Hippocampal formation (tissue), 2 donors: ENCODE measurements around the gene PAX4.

ENCODE experiments used
- DNase-seq, 2 donors: peaks; one replicate each; lab custom pipeline; 2025; lab: John Stamatoyannopoulos, UW

The PAX4 gene

GRCh38 chr7:127629268-127629854 lies 11.4 kb upstream of the PAX4 start:
- DNase-seq: no peak

- no peak for DNase-seq
Observed at GRCh38 chr7:127628445-127628844, 10.5 kb upstream of the PAX4 start.

- no peak for DNase-seq
Observed at GRCh38 chr7:127625331-127625730, 7.4 kb upstream of the PAX4 start.

- DNase-seq: no peak
Observed at GRCh38 chr7:127620406-127621233, 2.7 kb upstream of the PAX4 start.

GRCh38 chr7:127619681-127620405 lies 1.9 kb upstream of the PAX4 start:
- DNase-seq: no peak

- DNase-seq: no peak
Observed at GRCh38 chr7:127618775-127619174, 833 bp upstream of the PAX4 start.

- no peak for DNase-seq
Observed at GRCh38 chr7:127616724-127617123, 1.2 kb downstream of the PAX4 start.

GRCh38 chr7:127612263-127612662 lies 5.7 kb downstream of the PAX4 start:
- DNase-seq: no peak

GRCh38 chr7:127609297-127609696 lies 8.6 kb downstream of the PAX4 start:
- no peak for DNase-seq

GRCh38 chr7:127608446-127608845 lies 9.5 kb downstream of the PAX4 start:
- no peak for DNase-seq

GRCh38 chr7:127600885-127601284 lies 17.1 kb downstream of the PAX4 start:
- no peak for DNase-seq

GRCh38 chr7:127598318-127598717 lies 19.6 kb downstream of the PAX4 start:
- no peak for DNase-seq

GRCh38 chr7:127595737-127596136 lies 22.2 kb downstream of the PAX4 start:
- DNase-seq: no peak

- peak in 1 of 2 donors; percentile 29 for DNase-seq
Observed at GRCh38 chr7:127594490-127594889, 23.5 kb downstream of the PAX4 start.

GRCh38 chr7:127592550-127592949 lies 25.4 kb downstream of the PAX4 start:
- DNase-seq: no peak

GRCh38 chr7:127591591-127591990 lies 26.4 kb downstream of the PAX4 start:
- DNase-seq: no peak

- no peak for DNase-seq
Observed at GRCh38 chr7:127591189-127591588, 26.8 kb downstream of the PAX4 start.

- no peak for DNase-seq
Observed at GRCh38 chr7:127589896-127590295, 28.0 kb downstream of the PAX4 start.

GRCh38 chr7:127588697-127589482 lies 29.1 kb downstream of the PAX4 start:
- peak; percentile 24 to 28 for DNase-seq

GRCh38 chr7:127588019-127588696 lies 29.8 kb downstream of the PAX4 start, which contains the start of gene ARF5:
TSS of gene ARF5 (plus strand) at chr7:127588411. CDS start at chr7:127588499, 88 bp downstream.
- peak; percentile 86 to 88 for DNase-seq

GRCh38 chr7:127587663-127588018 lies 30.3 kb downstream of the PAX4 start:
- no peak for DNase-seq
